ENCODE measurements around the gene MYO1B. TPM values are rescaled to one million over a fixed set of nuclear protein-coding genes. Genes with fewer than 3 reads are reported as not detected.

Gene MYO1B
- total and polyA plus RNA-seq, 8 donors, result 136 to 305 (median 197) TPM

DNA sequence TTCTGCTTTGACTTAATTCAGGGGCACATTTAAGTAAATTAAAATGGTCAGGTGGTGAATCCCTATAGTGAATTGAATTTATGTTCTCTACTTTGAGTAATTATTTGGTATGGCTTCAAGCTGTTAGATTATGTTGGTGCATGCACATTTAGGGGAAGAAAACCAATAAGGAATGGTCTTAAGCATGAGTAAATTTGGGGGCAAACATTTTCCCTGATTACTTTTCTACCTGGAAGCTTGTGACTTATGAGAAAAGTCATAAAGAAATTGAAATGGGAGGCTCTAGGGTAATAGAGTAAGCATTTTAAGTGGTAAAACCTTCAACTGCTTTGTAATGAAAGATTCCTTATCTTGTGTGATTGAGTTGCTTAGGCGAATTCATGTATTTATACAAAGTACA, 112.5 kb downstream of the MYO1B start:
- H3K36me3 ChIP-seq, result no peaks in the 10 kb centered on the region
- peaks cover 0 to 9% of the 10 kb centered on the region in 2 donors for H3K4me1 ChIP-seq
- no peak overlapping the region for H3K27ac ChIP-seq
- no peak for DNase-seq
- intact Hi-C loops (cut with DNase I), result no loop called here
- no peak for ATAC-seq
- no peak overlapping the region for H3K4me3 ChIP-seq
- TF ChIP-seq CTCF (IDR thresholded peaks at IDR 0.05), result no peak
- H3K27me3 ChIP-seq, result no peaks in the 10 kb centered on the region
- H3K9me3 ChIP-seq, result no peaks in the 10 kb centered on the region

GRCh38 chr2:191358325-191359025, 113.3 kb downstream of the MYO1B start:
- Histone ChIP-seq H3K4me1 (peaks cover 0 to 9% of the 10 kb centered on the region in 2 donors), H3K36me3 (peaks cover 0 to 3% of the 10 kb centered on the region in 2 donors), H3K9me3 (no peaks in the 10 kb centered on the region), H3K4me3 (no peak overlapping the region), H3K27me3 (no peaks in the 10 kb centered on the region), H3K27ac (peak overlapping the region in 1 of 2 donors; percentile 67)
- intact Hi-C loops (cut with DNase I), result no loop called here
- ATAC-seq (peak; percentile 16), DNase-seq (peak in 1 of 4 donors; percentile 20)
- TF ChIP-seq CTCF (IDR thresholded peaks at IDR 0.05), result no peak

GRCh38 chr2:191359133-191359532, 113.9 kb downstream of the MYO1B start:
- no peak overlapping the region for H3K4me3 ChIP-seq
- intact Hi-C loops (cut with DNase I), result no loop called here
- H3K4me1 ChIP-seq, result peaks cover 0 to 9% of the 10 kb centered on the region in 2 donors
- DNase-seq, result peak in 2 of 4 donors; percentile 64 to 78
- no peak for TF ChIP-seq CTCF (IDR thresholded peaks at IDR 0.05)
- H3K27ac ChIP-seq, result peak overlapping the region in 1 of 2 donors; percentile 67
- no peak for ATAC-seq
- no peaks in the 10 kb centered on the region for H3K27me3 ChIP-seq
- peaks cover 0 to 9% of the 10 kb centered on the region in 2 donors for H3K36me3 ChIP-seq
- H3K9me3 ChIP-seq, result no peaks in the 10 kb centered on the region

DNA sequence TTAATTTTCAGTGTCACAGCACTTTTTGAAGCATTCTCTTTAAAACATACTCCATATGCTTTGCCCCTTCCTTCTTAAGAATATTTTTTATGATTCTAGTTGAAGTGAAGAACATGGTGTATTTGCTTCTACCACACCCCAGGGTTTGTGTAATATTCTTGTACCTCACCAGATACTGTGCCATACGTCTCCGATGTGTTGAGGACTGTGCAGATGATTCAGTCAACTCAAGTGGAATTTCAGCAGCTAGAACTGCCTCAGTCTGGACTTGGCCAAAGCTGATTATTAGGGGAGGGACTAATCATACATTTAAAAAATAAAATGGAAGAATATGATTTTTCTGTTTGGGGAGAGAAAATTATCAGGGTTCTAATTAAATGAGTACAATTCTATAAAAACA, 115.7 kb downstream of the MYO1B start:
- intact Hi-C loops (cut with DNase I), result no loop called here
- no peaks in the 10 kb centered on the region for H3K27me3 ChIP-seq
- peak; percentile 78 for ATAC-seq

More for the DNA sequence above, 115.7 kb downstream of the MYO1B start:
- Histone ChIP-seq H3K4me3 (no peak overlapping the region), H3K36me3 (peaks cover 0 to 11% of the 10 kb centered on the region in 2 donors), H3K4me1 (peaks cover 0 to 9% of the 10 kb centered on the region in 2 donors), H3K9me3 (no peaks in the 10 kb centered on the region), H3K27ac (peak overlapping the region in 1 of 2 donors; percentile 10)
- TF ChIP-seq CTCF (IDR thresholded peaks at IDR 0.05), result no peak
- no peak for DNase-seq

Measured in left lung (tissue), 10 donors.